Activated CD8-positive, alpha-beta T cell treated with anti-CD3 and anti-CD28 coated beads for 36 hours (primary cell): ENCODE measurements around the gene NUDT4. TPM values are rescaled to one million over a fixed set of nuclear protein-coding genes. Genes with fewer than 3 reads are reported as not detected.

Experiments
- ATAC-seq: fragments of 200-7000 bp; cut with Tn5 transposase; one replicate; pipeline ENCODE4 v1.10.0; 2021; ENCODE audit warnings: mild to moderate bottlenecking, moderate library complexity
- CTCF ChIA-PET: fragments of 350-600 bp; sonication (Branson Sonifier 250); formaldehyde crosslinking; loops from one replicate; lab custom pipeline; 2021; ENCODE audit warnings: antibody characterized with exemption; lab: Charles Lee
- POLR2A ChIA-PET: fragments of 350-600 bp; sonication (Branson Sonifier 250); formaldehyde crosslinking; loops from one replicate; lab custom pipeline; 2021; ENCODE audit warnings: antibody characterized with exemption; lab: Charles Lee
- DNase-seq: peaks from one replicate; pipeline ENCODE4 v3.0.0-alpha.2; 2020
- H3K27ac Mint-ChIP-seq: one replicate; pipeline ENCODE4 v1.8.0; 2021; ENCODE audit warnings: mild to moderate bottlenecking, mixed read lengths
- H3K27me3 Mint-ChIP-seq: one replicate; pipeline ENCODE4 v1.8.0; 2021; ENCODE audit warnings: mixed read lengths
- H3K36me3 Mint-ChIP-seq: one replicate; pipeline ENCODE4 v1.8.0; 2021; ENCODE audit warnings: low read depth, mixed read lengths
- H3K4me1 Mint-ChIP-seq: one replicate; pipeline ENCODE4 v1.8.0; 2021; ENCODE audit warnings: low read depth, mixed read lengths
- H3K4me3 Mint-ChIP-seq: one replicate; pipeline ENCODE4 v1.8.0; 2021; ENCODE audit warnings: mild to moderate bottlenecking, moderate library complexity, mixed read lengths
- H3K9me3 Mint-ChIP-seq: one replicate; pipeline ENCODE4 v1.8.0; 2021; ENCODE audit warnings: mixed read lengths
- CTCF ChIP-seq: fragments of 200-600 bp; IDR thresholded peaks from one replicate; pipeline ENCODE4 v1.8.0; 2022; ENCODE audit warnings: antibody characterized with exemption, mild to moderate bottlenecking
- intact Hi-C: fragments of 100-400 bp; cut with micrococcal nuclease; formaldehyde crosslinking; loops from one replicate; pipeline ENCODE4 v1.10.0; 2022
- total RNA-seq, 2 experiments: library from RNA; stranded (reverse); gene quantifications; one replicate each; pipeline ENCODE4 v1.2.3, GENCODE V29; 2021

Gene NUDT4
- total RNA-seq, 2 experiments from 2014 or later, result 54.9 to 61.9 TPM

DNA sequence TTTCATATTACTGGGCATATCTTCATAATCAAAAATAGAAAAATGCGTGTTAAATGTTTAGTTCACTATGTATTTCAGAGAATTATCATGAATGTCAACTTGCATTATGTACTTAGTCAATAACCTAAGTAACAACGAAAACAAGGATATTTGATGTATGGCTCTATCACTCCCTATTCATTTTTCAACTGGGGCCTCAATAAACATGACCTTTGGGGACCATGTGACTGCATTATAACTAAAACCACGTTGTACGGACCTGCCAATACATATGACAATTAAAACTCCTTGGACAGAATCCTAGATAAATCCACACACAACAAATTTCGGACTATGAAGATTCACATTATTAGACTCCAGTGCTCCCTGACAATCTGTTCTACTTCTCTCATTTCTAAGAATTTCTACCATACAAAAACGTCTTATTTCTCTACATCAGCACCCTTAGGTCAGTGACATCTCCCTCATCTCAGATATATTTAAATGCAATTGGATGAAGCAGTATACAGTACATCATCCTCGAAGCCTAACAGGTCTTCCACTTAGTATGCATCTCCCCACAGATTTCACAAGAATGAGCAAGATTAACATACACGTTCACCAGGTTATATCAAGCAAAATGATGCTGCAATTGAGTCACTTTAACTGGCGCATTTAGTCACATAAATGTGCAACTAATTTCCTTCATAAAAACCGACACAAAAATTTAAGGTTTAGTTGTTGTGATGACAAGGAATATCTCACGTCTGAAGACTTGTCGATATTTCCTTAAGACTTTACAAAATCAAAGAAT is 62.5 kb downstream of the NUDT4 start:
- H3K36me3 Mint-ChIP-seq, result peaks cover 13% of the 10 kb centered on the region
- POLR2A ChIA-PET, result interaction anchor here (0.9 to 3.2 kb wide), 6 partner anchors 12 to 130 kb away, joined by 3 to 15 read pairs (median 4); partner anchors contain the start of gene MRPL42
- no peak for ATAC-seq
- no peak for DNase-seq
- H3K9me3 Mint-ChIP-seq, result no peaks in the 10 kb centered on the region
- peak overlapping the region; percentile 92 for H3K27ac Mint-ChIP-seq
- H3K27me3 Mint-ChIP-seq, result no peaks in the 10 kb centered on the region
- no peak for TF ChIP-seq CTCF
- intact Hi-C loops, result loop anchor here (5.0 to 10.0 kb wide), 2 partner anchors 63 to 1305 kb away; partner anchors contain the start of gene NUDT4
- CTCF ChIA-PET, result interaction anchor here (1.9 kb wide), 1 partner anchor 62 kb away, joined by 5 read pairs; no protein-coding TSS in a partner anchor
- H3K4me3 Mint-ChIP-seq, result peak overlapping the region; percentile 99
- H3K4me1 Mint-ChIP-seq, result peaks cover 62% of the 10 kb centered on the region

GRCh38 chr12:93441081-93441616 is 63.4 kb downstream of the NUDT4 start:
- intact Hi-C loops, result loop anchor here (5.0 to 10.0 kb wide), 2 partner anchors 64 to 1306 kb away; partner anchors contain the start of gene NUDT4
- DNase-seq (peak; percentile 52), ATAC-seq (no peak)
- Mint-ChIP-seq H3K27ac (peak overlapping the region; percentile 92), H3K4me1 (peaks cover 55% of the 10 kb centered on the region), H3K9me3 (no peaks in the 10 kb centered on the region), H3K4me3 (peak overlapping the region; percentile 99), H3K27me3 (no peaks in the 10 kb centered on the region), H3K36me3 (peaks cover 13% of the 10 kb centered on the region)
- CTCF ChIA-PET, result interaction anchor here (1.9 to 2.5 kb wide), 2 partner anchors 22 to 61 kb away, joined by 5 to 11 read pairs; no protein-coding TSS in a partner anchor
- POLR2A ChIA-PET, result interaction anchor here (0.6 to 3.2 kb wide), 8 partner anchors 13 to 513 kb away, joined by 3 to 15 read pairs (median 4); partner anchors contain the start of gene MRPL42
- TF ChIP-seq CTCF, result no peak

- H3K36me3 Mint-ChIP-seq, result peaks cover 10% of the 10 kb centered on the region
- peaks cover 48% of the 10 kb centered on the region for H3K4me1 Mint-ChIP-seq
- TF ChIP-seq CTCF, result no peak
- ChIA-PET CTCF (interaction anchor here (0.7 to 2.5 kb wide), 4 partner anchors 22 to 61 kb away, joined by 3 to 11 read pairs (median 4); partner anchors contain the start of gene MRPL42), POLR2A (interaction anchor here (0.6 to 3.2 kb wide), 7 partner anchors 14 to 513 kb away, joined by 3 to 15 read pairs (median 4); partner anchors contain the start of gene MRPL42)
- intact Hi-C loops, result loop anchor here (5.0 to 10.0 kb wide), 2 partner anchors 65 to 1307 kb away; partner anchors contain the start of gene NUDT4
- peak within 1 kb of the TSS; percentile 98 for H3K27ac Mint-ChIP-seq
- no peaks in the 10 kb centered on the region for H3K27me3 Mint-ChIP-seq
- H3K4me3 Mint-ChIP-seq, result peak within 1 kb of the TSS; percentile 99
- H3K9me3 Mint-ChIP-seq, result no peaks in the 10 kb centered on the region
- peak; percentile 96 for DNase-seq
- ATAC-seq, result peak; percentile 86
Measured at GRCh38 chr12:93441617-93442410, 64.1 kb downstream of the NUDT4 start, which contains the start of gene UBE2N. Gene UBE2N, minus strand, starts transcription at chr12:93441947. Its CDS starts 63 bp downstream, at chr12:93441884.

DNA sequence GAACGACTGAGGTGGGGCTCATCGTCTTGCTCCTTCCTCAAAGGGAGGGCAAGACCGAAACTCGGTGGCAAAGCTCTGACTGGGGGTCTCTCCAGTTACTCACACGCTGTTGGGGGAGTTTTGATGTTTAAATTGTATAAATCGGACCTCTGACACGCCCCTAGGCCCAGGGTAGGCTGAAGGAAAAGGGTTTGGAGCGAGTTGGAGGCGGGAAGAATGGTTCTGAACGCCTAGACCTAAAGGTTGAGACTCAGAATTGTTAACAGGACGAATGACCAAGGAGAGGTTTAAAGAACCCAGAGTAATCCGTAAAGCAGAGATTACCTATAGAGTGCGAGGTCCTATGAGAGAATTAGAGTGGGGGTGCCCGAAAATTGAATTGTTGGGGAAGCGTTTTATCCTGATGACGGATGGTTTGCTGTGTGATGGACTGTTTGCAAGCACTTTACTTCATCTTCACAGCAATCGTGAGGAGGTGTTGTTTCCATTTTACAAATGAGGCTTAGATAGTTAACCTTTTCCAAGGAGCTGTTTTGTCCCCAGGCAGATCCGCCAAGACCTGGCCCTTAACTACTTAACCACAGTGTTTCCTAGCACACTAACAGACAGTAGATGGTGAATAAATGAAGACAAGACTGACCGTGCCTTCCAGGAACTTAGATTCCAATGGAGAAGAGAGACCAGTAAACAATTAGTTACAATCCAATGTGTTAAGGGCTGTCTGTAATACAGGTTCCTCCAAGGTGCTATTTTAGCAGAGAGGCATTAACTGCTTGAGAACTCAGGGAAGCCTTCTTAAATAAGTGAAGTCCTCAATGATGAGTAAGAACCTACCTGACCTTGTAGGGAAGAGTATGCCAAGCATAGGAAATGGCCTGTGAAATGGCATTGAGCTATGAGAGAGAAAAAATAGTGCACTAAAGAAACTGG is 65.0 kb downstream of the NUDT4 start:
- H3K36me3 Mint-ChIP-seq, result peaks cover 10% of the 10 kb centered on the region
- POLR2A ChIA-PET, result interaction anchor here (1.4 to 3.2 kb wide), 3 partner anchors 16 to 345 kb away, joined by 4 to 15 read pairs (median 4); partner anchors contain the start of gene MRPL42
- peaks cover 47% of the 10 kb centered on the region for H3K4me1 Mint-ChIP-seq
- H3K27me3 Mint-ChIP-seq, result no peaks in the 10 kb centered on the region
- DNase-seq (no peak), ATAC-seq (no peak)
- no peaks in the 10 kb centered on the region for H3K9me3 Mint-ChIP-seq
- H3K4me3 Mint-ChIP-seq, result peak overlapping the region; percentile 99
- intact Hi-C loops, result loop anchor here (5.0 to 10.0 kb wide), 2 partner anchors 65 to 1308 kb away; partner anchors contain the start of gene NUDT4
- CTCF ChIA-PET, result interaction anchor here (0.7 to 2.5 kb wide), 4 partner anchors 23 to 60 kb away, joined by 3 to 11 read pairs (median 4); partner anchors contain the start of gene MRPL42
- H3K27ac Mint-ChIP-seq, result peak overlapping the region; percentile 98
- no peak for TF ChIP-seq CTCF
